SK-N-SH (cell line): ENCODE results near the gene CMYA5. TPM values are rescaled to one million over a fixed set of nuclear protein-coding genes. Genes with fewer than 3 reads are reported as not detected.

Source experiments
- CTCF ChIA-PET: fragments of 300-600, 350-600 bp; formaldehyde crosslinking; extraction: SDS; loops from one replicate; lab custom pipeline; 2021; lab: Yijun Ruan, JAX
- POLR2A ChIA-PET: fragments of 350-600 bp; sonication (Branson Sonifier 250); formaldehyde crosslinking; extraction: SDS; loops from one replicate; lab custom pipeline; 2020; ENCODE audit warnings: antibody characterized with exemption, inconsistent platforms; lab: Yijun Ruan, JAX
- DNase-seq: peaks from one replicate; pipeline ENCODE4 v3.0.0; 2012
- H2AFZ ChIP-seq: fragments of 200-600 bp; sonication (generic); 2 replicates; pipeline ENCODE4 v1.8.1; 2016; ENCODE audit warnings: antibody characterized with exemption, mild to moderate bottlenecking, low read depth
- H3F3A ChIP-seq: fragments of 200-600 bp; sonication (generic); replicated peaks from 2 replicates; pipeline ENCODE3; 2016; ENCODE audit warnings: antibody characterized with exemption, mild to moderate bottlenecking; ENCODE audit not compliant: insufficient read depth
- H3K27ac ChIP-seq, 2 experiments: fragments of 200-500 bp in 1 of 2; fragments of 200-600 bp in 1 of 2; sonication (Bioruptor generic) in 1 of 2; sonication (generic), shearing (Covaris generic) in 1 of 2; 2 replicates each; pipeline versions ENCODE4 v1.5.1 to v1.6.1; 2014 to 2016; ENCODE audit warnings: low read depth in 2 of 2, inconsistent platforms in 1 of 2, low read length in 1 of 2, mild to moderate bottlenecking in 1 of 2, mixed read lengths in 1 of 2
- H3K27me3 ChIP-seq: fragments of 200-600 bp; sonication (generic), shearing (Covaris generic); 2 replicates; pipeline ENCODE4 v1.6.1; 2016; ENCODE audit warnings: mixed run types; ENCODE audit not compliant: insufficient read depth
- H3K36me3 ChIP-seq, 2 experiments: fragments of 200-500 bp in 1 of 2; fragments of 200-600 bp in 1 of 2; sonication (Bioruptor generic) in 1 of 2; sonication (generic) in 1 of 2; replicated peaks in 1 of 2; 2 replicates each; pipeline versions ENCODE3 to v1.5.1; 2014 to 2016; ENCODE audit warnings: low read length in 1 of 2, mild to moderate bottlenecking in 1 of 2; ENCODE audit not compliant: insufficient read depth in 2 of 2, control insufficient read depth in 1 of 2
- H3K4me1 ChIP-seq, 2 experiments: fragments of 200-500 bp in 1 of 2; fragments of 200-600 bp in 1 of 2; sonication (Bioruptor generic) in 1 of 2; sonication (generic), shearing (Covaris generic) in 1 of 2; 2 replicates each; pipeline versions ENCODE4 v1.5.1 to v1.6.1; 2014 to 2016; ENCODE audit warnings: low read depth in 1 of 2, low read length in 1 of 2, mixed run types in 1 of 2; ENCODE audit not compliant: insufficient read depth in 2 of 2, control insufficient read depth in 1 of 2
- H3K4me2 ChIP-seq: fragments of 200-600 bp; sonication (generic), shearing (Covaris generic); 2 replicates; pipeline ENCODE4 v1.6.1; 2017; ENCODE audit warnings: mixed run types
- H3K4me3 ChIP-seq, 2 experiments: fragments of 200-500 bp in 1 of 2; fragments of 200-600 bp in 1 of 2; sonication (Bioruptor generic) in 1 of 2; sonication (generic), shearing (Covaris generic) in 1 of 2; 2 replicates each; pipeline versions ENCODE4 v1.5.1 to v1.8.1; 2014 to 2016; ENCODE audit warnings: low read depth in 2 of 2, inconsistent platforms in 1 of 2, low read length in 1 of 2, mild to moderate bottlenecking in 1 of 2, mixed read lengths in 1 of 2, moderate library complexity in 1 of 2
- H3K79me2 ChIP-seq: fragments of 200-600 bp; sonication (generic); 2 replicates; pipeline ENCODE4 v1.8.1; 2017; ENCODE audit warnings: mild to moderate bottlenecking; ENCODE audit not compliant: insufficient read depth
- H3K9ac ChIP-seq: fragments of 200-600 bp; sonication (generic); 2 replicates; pipeline ENCODE4 v1.6.1; 2017; ENCODE audit warnings: mixed run types
- H3K9me2 ChIP-seq: fragments of 200-600 bp; sonication (generic); 2 replicates; pipeline ENCODE4 v1.6.1; 2017; ENCODE audit warnings: mixed run types
- H3K9me3 ChIP-seq: fragments of 200-600 bp; sonication (generic); 2 replicates; pipeline ENCODE4 v1.6.1; 2017; ENCODE audit warnings: mixed run types, mild to moderate bottlenecking, moderate library complexity
- H4K20me1 ChIP-seq: fragments of 200-600 bp; sonication (generic); 2 replicates; pipeline ENCODE4 v1.6.1; 2017; ENCODE audit warnings: mild to moderate bottlenecking, mixed run types; ENCODE audit not compliant: insufficient read depth
- CHD2 ChIP-seq: fragments of 150-350 bp; IDR thresholded peaks from 2 replicates; pipeline ENCODE4 v1.6.1; 2018; ENCODE audit warnings: low read length; ENCODE audit not compliant: partially characterized antibody
- ELF1 ChIP-seq: IDR thresholded peaks from 2 replicates; pipeline ENCODE4 v1.4.0; 2012
- EP300 ChIP-seq, 2 experiments: IDR thresholded peaks; 2 replicates each; pipeline versions ENCODE4 v1.4.0 to v1.6.1; 2012; ENCODE audit warnings: borderline replicate concordance in 1 of 2, low read depth in 1 of 2, low read length in 1 of 2
- EZH2phosphoT487 ChIP-seq: fragments of 200-600 bp; sonication (generic); IDR thresholded peaks from 2 replicates; pipeline ENCODE4 v1.6.1; 2017; ENCODE audit warnings: low read depth, mixed run types, mild to moderate bottlenecking, antibody characterized with exemption, moderate library complexity, borderline replicate concordance
- JUND ChIP-seq: IDR thresholded peaks from 2 replicates; pipeline ENCODE4 v1.4.0; 2012
- RCOR1 ChIP-seq: fragments of 150-350 bp; IDR thresholded peaks from 2 replicates; pipeline ENCODE4 v1.6.1; 2017; ENCODE audit warnings: antibody characterized with exemption, low read length
- RFX5 ChIP-seq: IDR thresholded peaks from 2 replicates; pipeline ENCODE4 v1.6.1; 2012; ENCODE audit warnings: mild to moderate bottlenecking, improper control_type of control experiment, low read length
- RXRA ChIP-seq: IDR thresholded peaks from 2 replicates; pipeline ENCODE4 v1.4.0; 2012; ENCODE audit warnings: low read depth, mild to moderate bottlenecking, borderline replicate concordance
- TAF1 ChIP-seq: IDR thresholded peaks from 2 replicates; pipeline ENCODE4 v1.6.1; 2012; ENCODE audit warnings: low read depth, mild to moderate bottlenecking, low read length, moderate library complexity, borderline replicate concordance
- TCF12 ChIP-seq: IDR thresholded peaks from 2 replicates; pipeline ENCODE4 v1.4.0; 2012
- TEAD4 ChIP-seq: IDR thresholded peaks from 2 replicates; pipeline ENCODE4 v1.4.0; 2012; ENCODE audit warnings: mild to moderate bottlenecking, borderline replicate concordance; ENCODE audit not compliant: insufficient read depth
- USF2 ChIP-seq: fragments of 150-350 bp; IDR thresholded peaks from 2 replicates; pipeline ENCODE4 v1.6.1; 2017; ENCODE audit warnings: antibody characterized with exemption, low read length, low read depth, borderline replicate concordance
- ZBTB33 ChIP-seq: IDR thresholded peaks from 2 replicates; pipeline ENCODE4 v1.4.0; 2012; ENCODE audit warnings: low read depth, borderline replicate concordance
- WGBS: methylation state at CpG from one replicate; pipeline ENCODE4 v1.1.6; 2017; ENCODE audit warnings: low lambda C conversion rate; 5-methylcytosine and 5-hydroxymethylcytosine counted together
- polyA plus RNA-seq, 3 experiments: library from polyadenylated mRNA; depleted of rRNA; stranded (reverse); fragments of >200 nt; gene quantifications; 2 replicates each; pipeline ENCODE4 v1.2.3, GENCODE V29; 2012
- TF ChIP-seq, protein P1 (sequence below): fragments of 200-600 bp; sonication (generic); IDR thresholded peaks from 2 replicates; pipeline ENCODE4 v1.6.1; 2017; ENCODE audit warnings: antibody characterized with exemption, mild to moderate bottlenecking, moderate library complexity
- TF ChIP-seq, protein P2 (sequence below): IDR thresholded peaks from 2 replicates; pipeline ENCODE4 v1.6.1; 2012; ENCODE audit warnings: mild to moderate bottlenecking, low read depth, low read length, moderate library complexity

Gene CMYA5
- polyA plus RNA-seq, 1 of the 3 experiments (the other 2 are of a cell fraction) = 0.12 TPM

DNA sequence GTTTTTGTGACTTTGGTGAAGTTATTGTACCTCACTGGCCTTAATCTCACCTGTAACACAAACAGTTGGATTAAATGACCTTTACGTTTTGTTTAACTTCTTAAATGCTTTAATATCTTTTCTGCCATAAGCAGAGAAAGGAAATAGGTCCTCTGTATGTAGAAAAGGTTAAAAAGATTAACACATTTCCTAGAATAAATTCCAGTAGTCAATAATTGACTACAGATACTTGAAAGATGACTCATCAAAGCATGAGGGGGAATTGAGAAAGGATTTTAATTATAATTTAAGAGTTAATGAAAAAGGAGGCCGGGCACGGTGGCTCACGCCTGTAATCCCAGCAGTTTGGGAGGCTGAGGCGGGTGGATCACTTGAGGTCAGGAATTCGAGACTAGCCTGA lies 35.8 kb upstream of the CMYA5 start (continued):
- TF ChIP-seq, protein P1, sequence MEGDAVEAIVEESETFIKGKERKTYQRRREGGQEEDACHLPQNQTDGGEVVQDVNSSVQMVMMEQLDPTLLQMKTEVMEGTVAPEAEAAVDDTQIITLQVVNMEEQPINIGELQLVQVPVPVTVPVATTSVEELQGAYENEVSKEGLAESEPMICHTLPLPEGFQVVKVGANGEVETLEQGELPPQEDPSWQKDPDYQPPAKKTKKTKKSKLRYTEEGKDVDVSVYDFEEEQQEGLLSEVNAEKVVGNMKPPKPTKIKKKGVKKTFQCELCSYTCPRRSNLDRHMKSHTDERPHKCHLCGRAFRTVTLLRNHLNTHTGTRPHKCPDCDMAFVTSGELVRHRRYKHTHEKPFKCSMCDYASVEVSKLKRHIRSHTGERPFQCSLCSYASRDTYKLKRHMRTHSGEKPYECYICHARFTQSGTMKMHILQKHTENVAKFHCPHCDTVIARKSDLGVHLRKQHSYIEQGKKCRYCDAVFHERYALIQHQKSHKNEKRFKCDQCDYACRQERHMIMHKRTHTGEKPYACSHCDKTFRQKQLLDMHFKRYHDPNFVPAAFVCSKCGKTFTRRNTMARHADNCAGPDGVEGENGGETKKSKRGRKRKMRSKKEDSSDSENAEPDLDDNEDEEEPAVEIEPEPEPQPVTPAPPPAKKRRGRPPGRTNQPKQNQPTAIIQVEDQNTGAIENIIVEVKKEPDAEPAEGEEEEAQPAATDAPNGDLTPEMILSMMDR = no peak

DNA sequence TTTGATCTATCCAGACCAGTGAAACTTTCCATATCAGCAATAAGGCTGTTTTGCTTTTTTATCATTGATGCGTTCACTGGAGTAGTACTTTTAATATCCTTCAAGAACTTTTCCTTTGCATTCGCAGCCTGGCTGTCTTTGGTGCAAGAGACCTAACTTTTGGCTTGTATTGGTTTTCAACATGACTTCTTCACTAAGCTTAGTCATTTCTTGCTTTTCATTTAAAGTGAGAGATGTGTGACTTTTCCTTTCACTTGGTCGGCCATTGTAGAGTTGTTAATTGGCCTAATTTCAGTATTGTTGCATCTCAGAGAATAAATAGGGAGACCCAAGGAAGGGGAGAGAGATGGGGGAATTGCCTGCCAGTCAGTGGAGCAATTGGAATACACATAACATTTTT lies 26.4 kb upstream of the CMYA5 start:
- 94% methylated on average over 3 of the region's 3 CpGs for WGBS

More for the DNA sequence above, 26.4 kb upstream of the CMYA5 start:
- Histone ChIP-seq H3K9ac (no peak overlapping the region), H2AFZ (no peak overlapping the region), H4K20me1 (no peaks in the 10 kb centered on the region), H3K79me2 (no peaks in the 10 kb centered on the region), H3K4me1 (no peaks in the 10 kb centered on the region), H3K4me2 (no peak overlapping the region), H3F3A (peaks cover 1% of the 10 kb centered on the region), H3K27ac (no peak overlapping the region), H3K27me3 (no peaks in the 10 kb centered on the region), H3K9me2 (no peaks in the 10 kb centered on the region), H3K36me3 (peaks cover 54 to 59% of the 10 kb centered on the region in 2 experiments), H3K9me3 (peaks cover 12% of the 10 kb centered on the region; the same call in 1 of the 2 replicates), H3K4me3 (no peak overlapping the region)
- no peak for DNase-seq
- CTCF ChIA-PET = interaction anchor here (0.8 kb wide), 1 partner anchor 50 kb away, joined by 3 read pairs; no protein-coding TSS in a partner anchor
- POLR2A ChIA-PET = no interaction called here
- TF ChIP-seq TCF12 (no peak), CHD2 (no peak), ZBTB33 (no peak), RCOR1 (no peak), ELF1 (no peak), RXRA (no peak), USF2 (no peak), EZH2phosphoT487 (no peak), EP300 (IDR thresholded peaks at IDR 0.05; ENCODE audit: borderline replicate concordance in 1 of 2, low read depth in 1 of 2, low read length in 1 of 2) (no peak), RFX5 (no peak), JUND (no peak), TAF1 (no peak), TEAD4 (no peak)
- TF ChIP-seq, protein P2, sequence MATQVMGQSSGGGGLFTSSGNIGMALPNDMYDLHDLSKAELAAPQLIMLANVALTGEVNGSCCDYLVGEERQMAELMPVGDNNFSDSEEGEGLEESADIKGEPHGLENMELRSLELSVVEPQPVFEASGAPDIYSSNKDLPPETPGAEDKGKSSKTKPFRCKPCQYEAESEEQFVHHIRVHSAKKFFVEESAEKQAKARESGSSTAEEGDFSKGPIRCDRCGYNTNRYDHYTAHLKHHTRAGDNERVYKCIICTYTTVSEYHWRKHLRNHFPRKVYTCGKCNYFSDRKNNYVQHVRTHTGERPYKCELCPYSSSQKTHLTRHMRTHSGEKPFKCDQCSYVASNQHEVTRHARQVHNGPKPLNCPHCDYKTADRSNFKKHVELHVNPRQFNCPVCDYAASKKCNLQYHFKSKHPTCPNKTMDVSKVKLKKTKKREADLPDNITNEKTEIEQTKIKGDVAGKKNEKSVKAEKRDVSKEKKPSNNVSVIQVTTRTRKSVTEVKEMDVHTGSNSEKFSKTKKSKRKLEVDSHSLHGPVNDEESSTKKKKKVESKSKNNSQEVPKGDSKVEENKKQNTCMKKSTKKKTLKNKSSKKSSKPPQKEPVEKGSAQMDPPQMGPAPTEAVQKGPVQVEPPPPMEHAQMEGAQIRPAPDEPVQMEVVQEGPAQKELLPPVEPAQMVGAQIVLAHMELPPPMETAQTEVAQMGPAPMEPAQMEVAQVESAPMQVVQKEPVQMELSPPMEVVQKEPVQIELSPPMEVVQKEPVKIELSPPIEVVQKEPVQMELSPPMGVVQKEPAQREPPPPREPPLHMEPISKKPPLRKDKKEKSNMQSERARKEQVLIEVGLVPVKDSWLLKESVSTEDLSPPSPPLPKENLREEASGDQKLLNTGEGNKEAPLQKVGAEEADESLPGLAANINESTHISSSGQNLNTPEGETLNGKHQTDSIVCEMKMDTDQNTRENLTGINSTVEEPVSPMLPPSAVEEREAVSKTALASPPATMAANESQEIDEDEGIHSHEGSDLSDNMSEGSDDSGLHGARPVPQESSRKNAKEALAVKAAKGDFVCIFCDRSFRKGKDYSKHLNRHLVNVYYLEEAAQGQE = no peak
